Activated CD8-positive, alpha-beta T cell treated with anti-CD3 and anti-CD28 coated beads for 36 hours (primary cell): ENCODE data around the gene CAV3. TPM values are rescaled to one million over a fixed set of nuclear protein-coding genes. Genes with fewer than 3 reads are reported as not detected.

ENCODE experiments used
- ATAC-seq: fragments of 200-7000 bp; cut with Tn5 transposase; one replicate; pipeline ENCODE4 v1.10.0; 2021; ENCODE audit warnings: mild to moderate bottlenecking, moderate library complexity
- CTCF ChIA-PET: fragments of 350-600 bp; sonication (Branson Sonifier 250); formaldehyde crosslinking; loops from one replicate; lab custom pipeline; 2021; ENCODE audit warnings: antibody characterized with exemption; lab: Charles Lee
- POLR2A ChIA-PET: fragments of 350-600 bp; sonication (Branson Sonifier 250); formaldehyde crosslinking; loops from one replicate; lab custom pipeline; 2021; ENCODE audit warnings: antibody characterized with exemption; lab: Charles Lee
- DNase-seq: peaks from one replicate; pipeline ENCODE4 v3.0.0-alpha.2; 2020
- H3K27ac Mint-ChIP-seq: one replicate; pipeline ENCODE4 v1.8.0; 2021; ENCODE audit warnings: mild to moderate bottlenecking, mixed read lengths
- H3K27me3 Mint-ChIP-seq: one replicate; pipeline ENCODE4 v1.8.0; 2021; ENCODE audit warnings: mixed read lengths
- H3K36me3 Mint-ChIP-seq: one replicate; pipeline ENCODE4 v1.8.0; 2021; ENCODE audit warnings: low read depth, mixed read lengths
- H3K4me1 Mint-ChIP-seq: one replicate; pipeline ENCODE4 v1.8.0; 2021; ENCODE audit warnings: low read depth, mixed read lengths
- H3K4me3 Mint-ChIP-seq: one replicate; pipeline ENCODE4 v1.8.0; 2021; ENCODE audit warnings: mild to moderate bottlenecking, moderate library complexity, mixed read lengths
- H3K9me3 Mint-ChIP-seq: one replicate; pipeline ENCODE4 v1.8.0; 2021; ENCODE audit warnings: mixed read lengths
- CTCF ChIP-seq: fragments of 200-600 bp; IDR thresholded peaks from one replicate; pipeline ENCODE4 v1.8.0; 2022; ENCODE audit warnings: antibody characterized with exemption, mild to moderate bottlenecking
- intact Hi-C: fragments of 100-400 bp; cut with micrococcal nuclease; formaldehyde crosslinking; loops from one replicate; pipeline ENCODE4 v1.10.0; 2022
- total RNA-seq, 2 experiments: library from RNA; stranded (reverse); gene quantifications; one replicate each; pipeline ENCODE4 v1.2.3, GENCODE V29; 2021

CAV3 gene
- total RNA-seq, 2 experiments from 2014 or later, result not detected

GRCh38 chr3:8773941-8774542 lies 40.4 kb downstream of the CAV3 start:
- no peak for ATAC-seq

GRCh38 chr3:8775181-8775580 lies 41.6 kb downstream of the CAV3 start:
- intact Hi-C loops, result no loop called here
- H3K4me3 Mint-ChIP-seq, result no peak overlapping the region
- DNase-seq, result no peak
- ChIA-PET POLR2A (no interaction called here), CTCF (no interaction called here)
- ATAC-seq, result no peak
- no peaks in the 10 kb centered on the region for H3K9me3 Mint-ChIP-seq
- H3K27ac Mint-ChIP-seq, result no peak overlapping the region
- no peak for TF ChIP-seq CTCF
- H3K4me1 Mint-ChIP-seq, result no peaks in the 10 kb centered on the region
- H3K36me3 Mint-ChIP-seq, result no peaks in the 10 kb centered on the region
- H3K27me3 Mint-ChIP-seq, result peaks cover 27% of the 10 kb centered on the region

More at GRCh38 chr3:8773941-8774542, 40.4 kb downstream of the CAV3 start:
- no peaks in the 10 kb centered on the region for H3K36me3 Mint-ChIP-seq
- POLR2A ChIA-PET, result no interaction called here
- H3K9me3 Mint-ChIP-seq, result no peaks in the 10 kb centered on the region
- peaks cover 6% of the 10 kb centered on the region for H3K4me1 Mint-ChIP-seq
- CTCF ChIA-PET, result no interaction called here
- no peak overlapping the region for H3K4me3 Mint-ChIP-seq
- no peak for DNase-seq
- H3K27ac Mint-ChIP-seq, result no peak overlapping the region
- TF ChIP-seq CTCF, result no peak
- H3K27me3 Mint-ChIP-seq, result peaks cover 38% of the 10 kb centered on the region
- intact Hi-C loops, result no loop called here

GRCh38 chr3:8775602-8776001 lies 42.0 kb downstream of the CAV3 start:
- Mint-ChIP-seq H3K27ac (no peak overlapping the region), H3K4me3 (no peak overlapping the region), H3K27me3 (peaks cover 22% of the 10 kb centered on the region), H3K9me3 (no peaks in the 10 kb centered on the region), H3K4me1 (no peaks in the 10 kb centered on the region), H3K36me3 (no peaks in the 10 kb centered on the region)
- DNase-seq (no peak), ATAC-seq (no peak)
- ChIA-PET POLR2A (no interaction called here), CTCF (no interaction called here)
- intact Hi-C loops, result no loop called here
- TF ChIP-seq CTCF, result no peak

- ATAC-seq (no peak), DNase-seq (no peak)
- H3K9me3 Mint-ChIP-seq, result no peaks in the 10 kb centered on the region
- intact Hi-C loops, result no loop called here
- POLR2A ChIA-PET, result no interaction called here
- CTCF ChIA-PET, result no interaction called here
- no peak overlapping the region for H3K27ac Mint-ChIP-seq
- H3K4me3 Mint-ChIP-seq, result no peak overlapping the region
- no peak for TF ChIP-seq CTCF
- H3K4me1 Mint-ChIP-seq, result no peaks in the 10 kb centered on the region
- no peaks in the 10 kb centered on the region for H3K36me3 Mint-ChIP-seq
- peaks cover 14% of the 10 kb centered on the region for H3K27me3 Mint-ChIP-seq
Observed at GRCh38 chr3:8776406-8776805, 42.8 kb downstream of the CAV3 start.

GRCh38 chr3:8777201-8777977 lies 43.8 kb downstream of the CAV3 start:
- CTCF ChIA-PET, result interaction anchor here (1.3 kb wide), 1 partner anchor 8 kb away, joined by 9 read pairs; the partner anchor contains the start of gene OXTR
- H3K4me3 Mint-ChIP-seq, result no peak overlapping the region
- POLR2A ChIA-PET, result no interaction called here
- H3K9me3 Mint-ChIP-seq, result no peaks in the 10 kb centered on the region
- no peak overlapping the region for H3K27ac Mint-ChIP-seq
- H3K36me3 Mint-ChIP-seq, result no peaks in the 10 kb centered on the region
- no peak for TF ChIP-seq CTCF
- H3K4me1 Mint-ChIP-seq, result no peaks in the 10 kb centered on the region
- H3K27me3 Mint-ChIP-seq, result peaks cover 11% of the 10 kb centered on the region
- ATAC-seq, result no peak
- no peak for DNase-seq
- intact Hi-C loops, result no loop called here
